ENCODE measurements around the gene PGAP3.
A peak's percentile ranks its signal among the peaks of the same experiment; 100 is the strongest.
"Not testable (repeated sequence)": the region's sequence is repeated elsewhere in the genome, so short reads cannot be mapped to it uniquely, and the experiment has no call there.

PGAP3 gene, protein sequence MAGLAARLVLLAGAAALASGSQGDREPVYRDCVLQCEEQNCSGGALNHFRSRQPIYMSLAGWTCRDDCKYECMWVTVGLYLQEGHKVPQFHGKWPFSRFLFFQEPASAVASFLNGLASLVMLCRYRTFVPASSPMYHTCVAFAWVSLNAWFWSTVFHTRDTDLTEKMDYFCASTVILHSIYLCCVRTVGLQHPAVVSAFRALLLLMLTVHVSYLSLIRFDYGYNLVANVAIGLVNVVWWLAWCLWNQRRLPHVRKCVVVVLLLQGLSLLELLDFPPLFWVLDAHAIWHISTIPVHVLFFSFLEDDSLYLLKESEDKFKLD

DNA sequence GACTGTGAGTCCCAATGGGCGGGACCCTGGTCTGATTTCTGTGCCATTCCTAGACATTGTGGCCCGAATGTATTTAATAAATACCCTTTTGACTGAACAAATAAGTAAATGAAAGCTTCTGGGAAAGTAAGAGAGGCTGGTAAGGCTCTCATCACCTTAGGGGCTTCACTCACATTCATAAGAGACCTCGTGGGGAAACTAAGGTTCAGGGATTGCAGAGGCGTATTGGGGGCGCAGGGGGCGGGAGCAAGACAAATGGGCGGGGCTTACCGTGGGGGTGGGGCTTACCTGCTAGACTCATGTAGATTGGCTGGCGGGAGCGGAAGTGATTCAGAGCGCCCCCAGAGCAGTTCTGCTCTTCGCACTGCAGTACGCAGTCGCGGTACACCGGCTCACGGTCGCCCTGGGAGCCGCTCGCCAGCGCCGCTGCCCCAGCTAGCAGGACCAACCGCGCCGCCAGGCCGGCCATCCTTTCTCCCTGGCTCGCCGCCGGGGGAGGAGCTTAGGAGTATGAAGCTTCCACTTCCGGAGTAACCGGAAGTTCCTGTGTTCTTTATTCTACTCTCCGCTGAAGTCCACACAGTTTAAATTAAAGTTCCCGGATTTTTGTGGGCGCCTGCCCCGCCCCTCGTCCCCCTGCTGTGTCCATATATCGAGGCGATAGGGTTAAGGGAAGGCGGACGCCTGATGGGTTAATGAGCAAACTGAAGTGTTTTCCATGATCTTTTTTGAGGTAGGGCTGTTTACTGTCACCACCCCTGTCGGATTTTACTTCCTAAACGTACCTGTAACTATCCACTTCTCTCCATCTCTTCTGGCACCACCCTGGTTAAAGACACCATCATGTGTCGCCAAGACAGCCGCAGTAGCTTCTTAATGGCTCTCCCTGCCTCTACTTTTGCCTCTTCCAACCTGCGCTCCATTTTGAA is at the start of gene PGAP3:
Gene PGAP3, minus strand, starts transcription at position 512 of the 929 bp plus-strand sequence. Its CDS starts 43 bp downstream, at position 469.
- DNase-seq (ENCODE audit: low spot score), result peak; percentile 94

GRCh38 chr17:39737206-39737759 is 49.4 kb upstream of the PGAP3 start:
- DNase-seq (ENCODE audit: low spot score), result no peak

DNA sequence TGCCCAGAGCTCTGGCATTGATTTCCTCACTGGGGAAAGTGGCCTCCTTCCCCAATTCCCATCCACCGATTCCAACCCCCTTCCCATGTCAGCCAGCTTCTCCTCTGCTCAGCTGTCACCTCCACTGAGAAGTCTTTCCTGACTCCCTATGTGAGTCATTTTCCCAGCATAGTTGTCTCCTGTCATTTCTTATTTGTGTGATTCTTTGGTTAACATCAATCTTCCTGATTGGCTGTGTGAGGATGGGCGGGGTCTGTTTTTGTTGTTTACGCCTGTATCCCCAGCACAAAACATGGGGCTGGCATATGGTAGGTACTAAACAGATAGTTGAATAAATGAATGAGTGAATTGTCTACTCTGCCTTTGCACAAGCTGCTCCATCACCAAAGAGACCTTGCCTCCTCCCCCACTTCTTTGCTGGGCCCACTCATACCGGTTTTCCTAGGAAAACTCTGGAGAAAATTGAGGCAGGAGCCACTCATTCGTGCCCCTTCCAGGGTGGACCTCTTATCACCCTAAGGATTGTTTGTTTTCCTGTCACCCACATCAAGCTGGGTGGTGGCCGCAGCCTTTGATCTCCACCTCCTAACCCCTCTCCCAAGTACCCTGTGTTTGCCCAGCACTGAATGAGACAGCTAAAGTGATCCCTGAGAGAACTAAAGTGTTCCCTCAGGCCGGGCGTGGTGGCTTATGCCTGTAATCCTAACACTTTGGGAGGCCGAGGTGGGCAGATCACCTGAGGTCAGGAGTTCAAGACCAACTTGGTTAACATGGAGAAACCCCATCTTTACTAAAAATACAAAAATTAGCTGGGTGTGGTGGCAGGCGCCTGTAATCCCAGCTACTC is 48.7 kb upstream of the PGAP3 start:
- DNase-seq (ENCODE audit: low spot score), result peak; percentile 49

- DNase-seq (ENCODE audit: low spot score), result no peak
Observed at GRCh38 chr17:39735882-39736281, 48.0 kb upstream of the PGAP3 start.

- DNase-seq (ENCODE audit: low spot score), result no peak
Observed at GRCh38 chr17:39732586-39732985, 44.7 kb upstream of the PGAP3 start.

- DNase-seq (ENCODE audit: low spot score), result peak; percentile 88
Observed at GRCh38 chr17:39730095-39730921, 42.5 kb upstream of the PGAP3 start, which contains the start of gene MIEN1. Gene MIEN1, minus strand, starts transcription at chr17:39730532. Its CDS starts 37 bp downstream, at chr17:39730495.

DNA sequence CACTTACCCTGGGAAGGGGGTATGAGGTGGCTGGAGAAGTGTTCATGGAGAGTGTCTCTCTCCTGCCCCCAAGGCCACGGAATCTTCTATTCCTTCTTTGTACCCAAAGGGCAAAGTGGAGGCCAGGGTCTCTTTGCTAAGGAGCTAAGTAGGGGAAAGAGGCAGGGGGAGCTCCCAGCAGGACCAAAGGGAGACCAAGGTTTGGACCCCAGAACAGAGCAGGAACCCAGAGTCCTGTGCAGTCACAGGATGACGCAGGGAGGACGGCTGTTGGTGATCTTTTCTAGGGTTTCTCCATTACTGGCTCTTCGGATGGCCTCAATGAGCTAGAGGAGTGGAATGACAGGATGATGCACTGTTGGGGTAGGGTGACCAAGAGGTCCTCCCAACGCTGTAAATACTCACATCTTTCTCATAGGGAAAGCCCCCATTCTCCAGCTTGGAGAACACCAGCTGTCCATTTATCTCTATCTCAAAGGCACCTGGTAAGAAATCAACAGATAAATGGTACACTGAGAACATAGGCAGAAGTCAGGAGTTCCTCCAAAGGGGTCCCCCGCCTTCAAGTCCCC is 41.5 kb upstream of the PGAP3 start:
- no peak for DNase-seq (ENCODE audit: low spot score)

- no peak for DNase-seq (ENCODE audit: low spot score)
Observed at GRCh38 chr17:39727556-39727955, 39.7 kb upstream of the PGAP3 start.

GRCh38 chr17:39726617-39727016 is 38.8 kb upstream of the PGAP3 start:
- no peak for DNase-seq (ENCODE audit: low spot score)

DNA sequence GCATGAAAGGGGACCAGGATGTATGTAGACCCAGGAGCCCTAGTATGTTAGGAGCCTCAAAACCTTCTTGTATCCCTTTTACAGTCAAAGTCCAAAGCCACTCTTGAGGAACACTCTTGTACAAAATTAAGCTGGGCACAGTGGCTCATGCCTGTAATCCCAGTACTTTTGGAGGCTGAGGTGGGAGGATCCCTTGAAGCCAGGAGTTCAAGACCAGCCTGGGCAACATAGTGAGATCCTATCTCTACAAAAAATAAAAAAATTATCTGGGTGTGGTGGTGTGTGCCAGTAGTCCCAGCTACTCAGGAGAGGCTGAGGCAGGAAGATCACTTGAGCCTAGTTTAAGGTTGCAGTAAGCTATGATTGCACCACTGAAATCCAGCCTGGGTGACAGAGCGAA is 38.1 kb upstream of the PGAP3 start:
- DNase-seq (ENCODE audit: low spot score), result not testable (repeated sequence)

DNA sequence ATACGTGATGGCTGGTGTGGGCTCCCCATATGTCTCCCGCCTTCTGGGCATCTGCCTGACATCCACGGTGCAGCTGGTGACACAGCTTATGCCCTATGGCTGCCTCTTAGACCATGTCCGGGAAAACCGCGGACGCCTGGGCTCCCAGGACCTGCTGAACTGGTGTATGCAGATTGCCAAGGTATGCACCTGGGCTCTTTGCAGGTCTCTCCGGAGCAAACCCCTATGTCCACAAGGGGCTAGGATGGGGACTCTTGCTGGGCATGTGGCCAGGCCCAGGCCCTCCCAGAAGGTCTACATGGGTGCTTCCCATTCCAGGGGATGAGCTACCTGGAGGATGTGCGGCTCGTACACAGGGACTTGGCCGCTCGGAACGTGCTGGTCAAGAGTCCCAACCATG is 36.9 kb upstream of the PGAP3 start:
- no peak for DNase-seq (ENCODE audit: low spot score)

DNA sequence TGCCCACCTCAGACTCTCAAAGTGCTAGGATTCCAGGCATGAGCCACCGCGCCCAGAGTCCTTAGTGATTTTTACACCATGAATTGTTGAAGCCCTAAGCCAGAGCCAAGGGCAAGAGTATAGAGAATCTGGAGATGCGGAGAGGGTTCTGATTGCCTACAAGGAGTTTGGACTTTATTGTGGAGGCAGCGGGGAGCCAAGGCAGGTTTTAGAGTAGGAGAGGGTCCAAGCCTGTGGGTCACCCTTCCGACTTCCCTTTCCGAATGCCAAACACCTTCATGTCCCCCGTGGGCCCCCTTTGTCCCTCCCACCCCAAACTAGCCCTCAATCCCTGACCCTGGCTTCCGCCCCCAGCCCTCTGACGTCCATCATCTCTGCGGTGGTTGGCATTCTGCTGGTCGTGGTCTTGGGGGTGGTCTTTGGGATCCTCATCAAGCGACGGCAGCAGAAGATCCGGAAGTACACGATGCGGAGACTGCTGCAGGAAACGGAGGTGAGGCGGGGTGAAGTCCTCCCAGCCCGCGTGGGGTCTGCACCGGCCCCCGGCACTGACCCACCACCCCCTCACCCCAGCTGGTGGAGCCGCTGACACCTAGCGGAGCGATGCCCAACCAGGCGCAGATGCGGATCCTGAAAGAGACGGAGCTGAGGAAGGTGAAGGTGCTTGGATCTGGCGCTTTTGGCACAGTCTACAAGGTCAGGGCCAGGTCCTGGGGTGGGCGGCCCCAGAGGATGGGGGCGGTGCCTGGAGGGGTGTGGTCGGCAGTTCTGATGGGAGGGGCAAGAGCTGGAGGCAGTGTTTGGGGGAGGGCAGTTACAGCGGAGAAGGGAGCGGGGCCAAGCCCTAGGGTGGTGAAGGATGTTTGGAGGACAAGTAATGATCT is 35.4 kb upstream of the PGAP3 start:
- no peak for DNase-seq (ENCODE audit: low spot score)

DNA sequence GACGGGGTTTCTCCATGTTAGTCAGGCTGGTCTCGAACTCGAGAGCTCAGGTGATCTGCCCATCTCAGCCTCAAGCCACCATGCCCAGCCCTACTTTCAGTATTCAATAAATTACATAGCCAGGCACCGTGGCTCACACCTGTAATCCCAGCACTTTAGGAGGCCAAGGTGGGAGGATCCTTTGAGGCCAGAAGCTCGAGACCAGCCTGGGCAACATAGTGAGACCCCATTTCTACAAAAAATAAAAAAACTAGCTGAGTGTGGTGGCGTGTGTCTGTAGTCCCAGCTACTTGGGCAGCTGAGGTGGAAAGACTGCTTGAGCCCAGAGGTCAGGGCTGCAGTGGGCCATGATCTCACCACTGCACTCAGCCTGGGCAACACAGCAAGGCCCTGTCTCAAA is 34.2 kb upstream of the PGAP3 start:
- no peak for DNase-seq (ENCODE audit: low spot score)

DNA sequence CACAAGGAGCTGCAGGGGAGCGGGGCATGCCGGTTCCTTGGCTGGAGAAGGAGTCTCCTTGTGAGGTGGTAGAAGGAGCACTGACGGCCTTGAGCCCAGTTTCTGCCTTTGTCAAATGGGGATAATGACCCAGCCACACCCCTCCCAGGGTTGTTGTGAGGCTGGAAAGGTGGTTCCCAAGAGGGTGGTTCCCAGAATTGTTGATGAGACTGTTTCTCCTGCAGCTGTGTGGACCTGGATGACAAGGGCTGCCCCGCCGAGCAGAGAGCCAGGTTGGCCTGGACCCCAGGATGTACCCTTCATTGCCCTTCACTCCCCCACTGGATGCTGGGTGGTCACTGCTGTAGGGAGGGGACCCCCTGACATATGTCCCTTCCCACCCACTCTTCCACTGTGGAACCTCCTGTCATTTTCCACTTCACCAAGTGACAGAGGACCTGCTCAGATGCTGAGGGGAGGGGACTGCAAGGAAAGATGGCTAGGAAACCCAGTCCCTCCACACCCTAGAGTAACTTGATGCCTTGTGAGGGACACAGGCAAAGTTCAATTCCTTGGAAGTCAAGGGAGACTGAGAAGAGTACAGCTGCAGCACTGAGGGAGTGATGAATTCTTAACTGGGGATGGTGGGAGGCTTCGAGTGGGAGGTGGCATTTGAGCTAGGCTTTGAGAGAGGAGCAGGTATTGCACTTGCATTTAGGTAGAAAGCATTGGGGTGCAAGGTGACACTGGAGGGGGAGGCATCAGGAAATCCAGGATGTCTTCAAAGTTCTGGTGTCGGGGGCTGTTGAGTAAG is 31.9 kb upstream of the PGAP3 start:
- DNase-seq (ENCODE audit: low spot score), result no peak

GRCh38 chr17:39717660-39718059 is 29.8 kb upstream of the PGAP3 start:
- no peak for DNase-seq (ENCODE audit: low spot score)

DNA sequence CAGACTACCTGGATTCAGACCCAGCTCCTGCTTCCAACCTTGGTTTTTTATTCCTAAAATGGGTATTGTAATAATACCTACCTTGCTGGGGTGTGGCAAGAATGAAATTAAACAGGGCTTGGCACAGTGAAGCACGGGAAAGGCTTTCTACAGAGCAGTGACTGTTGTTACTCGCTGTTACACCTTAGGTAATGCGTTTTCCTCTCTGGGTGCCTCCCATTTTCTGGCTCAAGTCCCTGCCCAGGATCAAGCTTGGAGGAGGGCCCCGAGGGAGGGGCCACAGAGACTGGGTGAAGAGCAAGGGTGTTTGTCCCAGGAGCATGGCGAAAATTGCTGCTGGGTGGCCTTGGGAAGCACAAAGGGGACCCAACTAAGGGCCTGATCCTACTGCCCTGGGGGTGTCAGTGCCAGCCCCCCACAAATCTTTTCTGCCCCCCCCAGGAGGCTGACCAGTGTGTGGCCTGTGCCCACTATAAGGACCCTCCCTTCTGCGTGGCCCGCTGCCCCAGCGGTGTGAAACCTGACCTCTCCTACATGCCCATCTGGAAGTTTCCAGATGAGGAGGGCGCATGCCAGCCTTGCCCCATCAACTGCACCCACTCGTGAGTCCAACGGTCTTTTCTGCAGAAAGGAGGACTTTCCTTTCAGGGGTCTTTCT is 29.2 kb upstream of the PGAP3 start:
- DNase-seq (ENCODE audit: low spot score), result no peak

- no peak for DNase-seq (ENCODE audit: low spot score)
Observed at GRCh38 chr17:39716073-39716818, 28.4 kb upstream of the PGAP3 start.
